Measurements from ENCODE around the gene GPNMB.

GRCh38 chr7:23228412-23228811 is 18.2 kb upstream of the GPNMB start:
- TF ChIP-seq CTCF (IDR thresholded peaks at IDR 0.05; ENCODE audit: low read depth, low read length): no peak
- TF ChIP-seq POLR2A (IDR thresholded peaks at IDR 0.05; ENCODE audit: extremely low read depth, insufficient read length): no peak
